GM12873 (cell line): ENCODE data around the gene MTFR1L.

Experiments used
- TF ChIP-seq, protein P1 (sequence below): IDR thresholded peaks from 2 replicates; pipeline ENCODE4 v1.5.1; 2012; ENCODE audit warnings: low read depth, mild to moderate bottlenecking, moderate library complexity, low read length, control low read depth; ENCODE audit not compliant: insufficient read depth; ENCODE audit errors: missing control alignments

The MTFR1L gene

GRCh38 chr1:25821630-25822091, 1.9 kb downstream of the MTFR1L start:
- TF ChIP-seq, protein P1, sequence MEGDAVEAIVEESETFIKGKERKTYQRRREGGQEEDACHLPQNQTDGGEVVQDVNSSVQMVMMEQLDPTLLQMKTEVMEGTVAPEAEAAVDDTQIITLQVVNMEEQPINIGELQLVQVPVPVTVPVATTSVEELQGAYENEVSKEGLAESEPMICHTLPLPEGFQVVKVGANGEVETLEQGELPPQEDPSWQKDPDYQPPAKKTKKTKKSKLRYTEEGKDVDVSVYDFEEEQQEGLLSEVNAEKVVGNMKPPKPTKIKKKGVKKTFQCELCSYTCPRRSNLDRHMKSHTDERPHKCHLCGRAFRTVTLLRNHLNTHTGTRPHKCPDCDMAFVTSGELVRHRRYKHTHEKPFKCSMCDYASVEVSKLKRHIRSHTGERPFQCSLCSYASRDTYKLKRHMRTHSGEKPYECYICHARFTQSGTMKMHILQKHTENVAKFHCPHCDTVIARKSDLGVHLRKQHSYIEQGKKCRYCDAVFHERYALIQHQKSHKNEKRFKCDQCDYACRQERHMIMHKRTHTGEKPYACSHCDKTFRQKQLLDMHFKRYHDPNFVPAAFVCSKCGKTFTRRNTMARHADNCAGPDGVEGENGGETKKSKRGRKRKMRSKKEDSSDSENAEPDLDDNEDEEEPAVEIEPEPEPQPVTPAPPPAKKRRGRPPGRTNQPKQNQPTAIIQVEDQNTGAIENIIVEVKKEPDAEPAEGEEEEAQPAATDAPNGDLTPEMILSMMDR: no peak

GRCh38 chr1:25825605-25826004, 5.9 kb downstream of the MTFR1L start:
- TF ChIP-seq, protein P1: no peak

GRCh38 chr1:25826571-25826970, 6.8 kb downstream of the MTFR1L start:
- TF ChIP-seq, protein P1: no peak

DNA sequence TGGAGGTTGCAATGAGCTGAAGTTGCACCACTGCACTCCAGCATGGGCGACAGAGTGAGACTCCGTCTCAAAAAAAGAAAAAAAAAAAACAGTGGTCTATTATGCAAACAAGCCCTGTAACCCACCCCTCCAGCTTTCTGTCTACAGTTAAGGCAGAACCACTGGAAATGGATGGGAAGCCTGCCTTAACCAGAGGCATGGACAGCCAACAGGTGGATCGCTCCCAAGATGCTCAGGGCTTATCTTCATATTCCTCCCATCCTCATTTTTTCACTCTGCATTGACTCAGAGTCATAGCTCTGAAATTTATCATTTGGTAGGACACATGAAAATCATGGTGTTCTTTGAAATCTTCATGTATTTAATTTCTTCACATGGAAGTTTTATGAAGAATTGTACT, 8.7 kb downstream of the MTFR1L start:
- TF ChIP-seq, protein P1: no peak

- TF ChIP-seq, protein P1: no peak
Measured at GRCh38 chr1:25829046-25829445, 9.3 kb downstream of the MTFR1L start.

DNA sequence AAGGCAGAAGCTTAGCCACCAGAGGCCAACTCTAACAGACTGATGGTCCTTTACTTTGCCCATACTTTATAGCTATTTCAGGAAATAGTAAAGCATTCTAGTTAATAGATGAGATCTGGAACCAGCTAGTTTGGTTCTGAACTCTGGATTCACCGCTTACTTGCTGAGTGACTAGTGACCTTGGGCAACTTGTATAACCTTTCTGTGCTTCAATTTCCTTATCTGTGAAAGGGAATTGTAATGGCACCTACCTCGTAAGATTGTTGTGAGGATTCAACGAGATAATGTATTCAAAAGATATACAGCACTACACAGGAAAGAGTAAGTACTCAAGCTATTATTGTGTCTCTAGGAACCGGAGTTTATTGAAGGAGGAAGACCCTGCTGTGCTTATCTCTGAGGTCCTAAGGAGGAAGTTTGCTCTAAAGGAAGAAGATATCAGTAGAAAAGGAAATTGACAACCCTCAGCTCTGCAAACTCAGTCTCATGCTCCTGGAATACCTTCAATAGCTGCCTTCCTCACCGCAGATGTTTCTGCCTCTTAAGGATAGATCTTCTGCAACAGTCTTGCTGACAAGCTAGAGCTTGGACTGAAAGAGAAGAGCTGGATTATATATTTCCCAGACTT, 11.9 kb downstream of the MTFR1L start:
- TF ChIP-seq, protein P1: no peak

DNA sequence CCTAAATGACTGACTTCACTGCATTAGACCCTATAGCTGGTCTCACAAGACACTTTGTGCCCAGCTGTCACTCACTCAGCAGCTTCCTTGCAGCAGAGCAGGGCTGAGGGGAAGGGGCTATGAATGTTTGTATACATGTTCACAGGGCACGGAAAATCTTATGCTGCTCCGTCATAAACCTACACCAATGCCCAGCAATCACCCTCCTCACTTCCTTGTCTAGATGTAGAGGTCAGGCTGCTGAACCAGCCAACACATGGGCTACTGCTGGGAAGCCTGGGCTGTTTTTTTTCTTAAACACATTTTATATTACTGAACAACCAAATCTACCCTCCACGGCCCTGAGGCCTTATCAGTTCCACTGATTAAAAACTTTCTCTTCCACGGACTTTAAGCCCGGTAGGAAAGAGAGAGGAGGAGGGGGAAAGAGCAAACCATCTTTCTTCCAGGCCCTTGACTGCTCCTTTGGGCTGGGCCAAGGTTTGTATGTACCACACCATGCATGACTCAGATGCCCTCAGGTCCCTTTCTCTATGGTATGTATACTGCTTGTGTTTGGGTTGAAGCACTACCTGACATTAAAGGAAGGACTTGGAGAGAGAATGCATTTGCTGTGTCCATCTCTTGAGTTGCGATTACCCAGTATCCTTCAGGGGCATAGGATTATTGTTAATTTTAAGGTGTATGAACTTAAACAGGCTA, 12.7 kb downstream of the MTFR1L start:
- TF ChIP-seq, protein P1: no peak
